H9 (cell line): ENCODE results near the gene HNRNPLL. TPM values are rescaled to one million over a fixed set of nuclear protein-coding genes. Genes with fewer than 3 reads are reported as not detected.

Source experiments
- DNase-seq: peaks from one replicate; pipeline ENCODE4 v3.0.0-alpha.2; 2017
- H2AFZ ChIP-seq: one replicate; pipeline ENCODE4 v1.6.1; 2013; ENCODE audit warnings: mild to moderate bottlenecking, low read length, control low read depth, moderate library complexity
- H2AK5ac ChIP-seq: 2 replicates; pipeline ENCODE4 v1.6.1; 2013; ENCODE audit warnings: low read length, control low read depth, mixed read lengths; ENCODE audit not compliant: insufficient read length
- H2BK120ac ChIP-seq: one replicate; pipeline ENCODE4 v1.6.1; 2013; ENCODE audit warnings: low read depth, mild to moderate bottlenecking, low read length, control low read depth, inconsistent platforms; ENCODE audit not compliant: poor library complexity, severe bottlenecking
- H2BK12ac ChIP-seq: 2 replicates; pipeline ENCODE4 v1.6.1; 2013; ENCODE audit warnings: low read length, control low read depth, mixed read lengths, low read depth; ENCODE audit not compliant: insufficient read length
- H2BK15ac ChIP-seq: 2 replicates; pipeline ENCODE4 v1.6.1; 2013; ENCODE audit warnings: low read depth, low read length, control low read depth
- H2BK20ac ChIP-seq: one replicate; pipeline ENCODE4 v1.6.1; 2013; ENCODE audit warnings: low read depth, mild to moderate bottlenecking, low read length, control low read depth, inconsistent platforms; ENCODE audit not compliant: poor library complexity, severe bottlenecking
- H2BK5ac ChIP-seq: 2 replicates; pipeline ENCODE4 v1.6.1; 2013; ENCODE audit warnings: low read length, control low read depth, mixed read lengths; ENCODE audit not compliant: insufficient read length
- H3K14ac ChIP-seq: 2 replicates; pipeline ENCODE4 v1.6.1; 2013; ENCODE audit warnings: low read length, control low read depth; ENCODE audit not compliant: insufficient read depth
- H3K18ac ChIP-seq: 2 replicates; pipeline ENCODE4 v1.6.1; 2013; ENCODE audit warnings: low read depth, mild to moderate bottlenecking, mixed read lengths, low read length, control low read depth; ENCODE audit not compliant: insufficient read length
- H3K23ac ChIP-seq: 2 replicates; pipeline ENCODE4 v1.6.1; 2013; ENCODE audit warnings: low read length, control low read depth, mixed read lengths, low read depth; ENCODE audit not compliant: insufficient read length
- H3K23me2 ChIP-seq: 2 replicates; pipeline ENCODE4 v1.6.1; 2013; ENCODE audit warnings: low read depth, mild to moderate bottlenecking, mixed read lengths, low read length, control low read depth; ENCODE audit not compliant: insufficient read length, poor library complexity, severe bottlenecking
- H3K27ac ChIP-seq: 2 replicates; pipeline ENCODE4 v1.5.1; 2013; ENCODE audit warnings: low read length, control low read depth, mixed read lengths, low read depth; ENCODE audit not compliant: insufficient read length
- H3K27me3 ChIP-seq: 2 replicates; pipeline ENCODE4 v1.6.1; 2013; ENCODE audit warnings: low read length, control low read depth, inconsistent platforms; ENCODE audit not compliant: insufficient read depth
- H3K4ac ChIP-seq: 2 replicates; pipeline ENCODE4 v1.6.1; 2013; ENCODE audit warnings: low read depth, mild to moderate bottlenecking, control low read depth, inconsistent platforms, low read length, moderate library complexity
- H3K4me1 ChIP-seq: 2 replicates; pipeline ENCODE4 v1.6.1; 2013; ENCODE audit warnings: low read length, control low read depth, inconsistent platforms; ENCODE audit not compliant: insufficient read depth
- H3K4me2 ChIP-seq: 2 replicates; pipeline ENCODE4 v1.6.1; 2013; ENCODE audit warnings: low read length, control low read depth, mixed read lengths; ENCODE audit not compliant: insufficient read length, insufficient read depth
- H3K56ac ChIP-seq: 2 replicates; pipeline ENCODE4 v1.6.1; 2013; ENCODE audit warnings: low read depth, mild to moderate bottlenecking, mixed read lengths, low read length, control low read depth; ENCODE audit not compliant: insufficient read length
- H3K79me1 ChIP-seq: 2 replicates; pipeline ENCODE4 v1.6.1; 2013; ENCODE audit warnings: low read depth, mild to moderate bottlenecking, moderate library complexity, low read length, control low read depth, inconsistent platforms; ENCODE audit not compliant: insufficient read depth, poor library complexity, severe bottlenecking
- H3K79me2 ChIP-seq: 2 replicates; pipeline ENCODE4 v1.6.1; 2013; ENCODE audit warnings: low read length, control low read depth, inconsistent platforms; ENCODE audit not compliant: insufficient read depth
- H3K9ac ChIP-seq: 2 replicates; pipeline ENCODE4 v1.6.1; 2013; ENCODE audit warnings: low read length, control low read depth, mixed read lengths; ENCODE audit not compliant: insufficient read length; ENCODE audit errors: extremely low read depth
- H3K9me3 ChIP-seq: one replicate; pipeline ENCODE4 v1.6.1; 2013; ENCODE audit warnings: low read depth, low read length, inconsistent platforms; ENCODE audit not compliant: control insufficient read depth
- H3T11ph ChIP-seq: one replicate; pipeline ENCODE4 v1.6.1; 2013; ENCODE audit warnings: mild to moderate bottlenecking, low read length, control low read depth, inconsistent platforms
- H4K20me1 ChIP-seq: one replicate; pipeline ENCODE4 v1.6.1; 2013; ENCODE audit not compliant: control insufficient read depth, insufficient read length, insufficient read depth
- H4K5ac ChIP-seq: 2 replicates; pipeline ENCODE4 v1.6.1; 2013; ENCODE audit warnings: low read depth, mild to moderate bottlenecking, mixed read lengths, low read length, control low read depth; ENCODE audit not compliant: insufficient read length
- H4K8ac ChIP-seq: replicated peaks from 2 replicates; pipeline ENCODE4 v1.6.1; 2013; ENCODE audit warnings: low read length, control low read depth, mixed read lengths, low read depth; ENCODE audit not compliant: insufficient read length
- H4K91ac ChIP-seq: 2 replicates; pipeline ENCODE4 v1.6.1; 2013; ENCODE audit warnings: low read depth, mild to moderate bottlenecking, moderate library complexity, mixed read lengths, low read length, control low read depth; ENCODE audit not compliant: insufficient read length
- H3K27ac Mint-ChIP-seq, 3 experiments: 2 replicates in 2 of 3; 3 replicates in 1 of 3; pipeline ENCODE4 v1.8.0; 2020 to 2021; ENCODE audit warnings: mixed read lengths in 3 of 3, mild to moderate bottlenecking in 1 of 3, moderate library complexity in 1 of 3
- H3K27me3 Mint-ChIP-seq: 2 replicates; pipeline ENCODE4 v1.8.0; 2021; ENCODE audit warnings: low read depth, mild to moderate bottlenecking, moderate library complexity, mixed read lengths
- H3K36me3 Mint-ChIP-seq, 3 experiments: 2 replicates in 2 of 3; 3 replicates in 1 of 3; pipeline ENCODE4 v1.8.0; 2020 to 2021; ENCODE audit warnings: low read depth in 3 of 3, mixed read lengths in 3 of 3; ENCODE audit not compliant: insufficient read depth in 1 of 3
- H3K4me1 Mint-ChIP-seq, 2 experiments: 2 replicates each; pipeline ENCODE4 v1.8.0; 2020; ENCODE audit warnings: mixed read lengths in 2 of 2
- H3K4me3 Mint-ChIP-seq, 2 experiments: 2 replicates in 1 of 2; 3 replicates in 1 of 2; pipeline ENCODE4 v1.8.0; 2020 to 2021; ENCODE audit warnings: mild to moderate bottlenecking in 2 of 2, mixed read lengths in 2 of 2, moderate library complexity in 1 of 2
- H3K9me3 Mint-ChIP-seq, 2 experiments: 2 replicates in 1 of 2; 3 replicates in 1 of 2; pipeline ENCODE4 v1.8.0; 2020; ENCODE audit warnings: mild to moderate bottlenecking in 2 of 2, mixed read lengths in 2 of 2, moderate library complexity in 1 of 2
- WGBS: extraction: QIAGEN DNeasy Blood & Tissue Kit; methylation state at CpG from one replicate; pipeline ENCODE4 v1.1.7; 2013; ENCODE audit warnings: missing lambda C conversion rate, low lambda C conversion rate, mixed read lengths; ENCODE audit not compliant: insufficient read length; ENCODE audit errors: extremely low coverage; 5-methylcytosine and 5-hydroxymethylcytosine counted together
- total RNA-seq: library from RNA; stranded (reverse); gene quantifications from 2 replicates; pipeline ENCODE4 v1.2.1, GENCODE V29; 2021
- TF ChIP-seq, protein P1 (sequence below): fragments of 200-600 bp; sonication (generic); conservative IDR thresholded peaks from 3 replicates; pipeline ENCODE4 v1.8.0; 2021; ENCODE audit warnings: antibody characterized with exemption, mild to moderate bottlenecking

The HNRNPLL gene
- total RNA-seq, 1 experiment from 2014 or later = 52.3 TPM

DNA sequence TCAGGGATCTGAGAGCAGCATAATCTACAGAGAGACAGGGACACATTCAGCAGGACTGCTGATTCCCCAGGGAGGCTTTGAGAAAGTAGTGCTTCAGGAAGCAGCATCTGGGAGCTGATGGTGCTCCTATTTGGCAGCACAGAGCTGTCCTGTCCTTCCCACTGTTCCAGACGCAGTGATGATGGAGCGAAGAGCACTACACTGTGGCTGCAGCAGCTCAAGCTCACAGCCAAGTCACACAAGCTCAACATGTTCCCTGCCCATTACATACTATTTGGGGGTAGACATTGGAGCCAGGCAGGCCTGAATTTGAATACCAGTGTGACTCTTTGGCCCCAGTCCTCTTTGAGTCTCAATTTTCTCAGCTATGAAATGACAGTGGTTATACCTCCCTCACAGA is 48.0 kb upstream of the HNRNPLL start:
- Mint-ChIP-seq H3K27me3 (no peaks in the 10 kb centered on the region; the same call in 1 of the 2 replicates), H3K27ac (no peak overlapping the region), H3K36me3 (0 out of 7 replicates have a peak, but pooled peaks cover 0 to 1% (median 0%) of the 10 kb centered on the region in 3 experiments), H3K4me3 (no peak overlapping the region), H3K4me1 (no peaks in the 10 kb centered on the region), H3K9me3 (no peaks in the 10 kb centered on the region)
- H3K4ac ChIP-seq = no peak overlapping the region
- H4K91ac ChIP-seq = no peak overlapping the region
- no peak for DNase-seq
- no peaks in the 10 kb centered on the region for H3K9me3 ChIP-seq
- no CpG with 5 or more reads among the region's 2 CpGs for whole genome bisulfite sequencing
- no peak overlapping the region for H3K56ac ChIP-seq
- no peak overlapping the region for H2BK20ac ChIP-seq
- H2BK15ac ChIP-seq = no peak overlapping the region
- no peak overlapping the region for H3K9ac ChIP-seq
- H3T11ph ChIP-seq = no peak overlapping the region
- no peak overlapping the region for H3K18ac ChIP-seq
- no peak overlapping the region for H4K5ac ChIP-seq
- no peak overlapping the region for H2AK5ac ChIP-seq
- H2BK5ac ChIP-seq = no peak overlapping the region
- H3K27me3 ChIP-seq = no peaks in the 10 kb centered on the region
- no peaks in the 10 kb centered on the region for H4K20me1 ChIP-seq
- H3K79me1 ChIP-seq = no peaks in the 10 kb centered on the region
- H3K23me2 ChIP-seq = no peaks in the 10 kb centered on the region
- H2BK120ac ChIP-seq = no peak overlapping the region
- no peak overlapping the region for H3K27ac ChIP-seq
- H3K79me2 ChIP-seq = no peaks in the 10 kb centered on the region
- H3K23ac ChIP-seq = no peak overlapping the region
- no peak overlapping the region for H2BK12ac ChIP-seq
- no peak overlapping the region for H4K8ac ChIP-seq
- H2AFZ ChIP-seq = no peak overlapping the region
- H3K4me2 ChIP-seq = no peak overlapping the region
- TF ChIP-seq, protein P1, sequence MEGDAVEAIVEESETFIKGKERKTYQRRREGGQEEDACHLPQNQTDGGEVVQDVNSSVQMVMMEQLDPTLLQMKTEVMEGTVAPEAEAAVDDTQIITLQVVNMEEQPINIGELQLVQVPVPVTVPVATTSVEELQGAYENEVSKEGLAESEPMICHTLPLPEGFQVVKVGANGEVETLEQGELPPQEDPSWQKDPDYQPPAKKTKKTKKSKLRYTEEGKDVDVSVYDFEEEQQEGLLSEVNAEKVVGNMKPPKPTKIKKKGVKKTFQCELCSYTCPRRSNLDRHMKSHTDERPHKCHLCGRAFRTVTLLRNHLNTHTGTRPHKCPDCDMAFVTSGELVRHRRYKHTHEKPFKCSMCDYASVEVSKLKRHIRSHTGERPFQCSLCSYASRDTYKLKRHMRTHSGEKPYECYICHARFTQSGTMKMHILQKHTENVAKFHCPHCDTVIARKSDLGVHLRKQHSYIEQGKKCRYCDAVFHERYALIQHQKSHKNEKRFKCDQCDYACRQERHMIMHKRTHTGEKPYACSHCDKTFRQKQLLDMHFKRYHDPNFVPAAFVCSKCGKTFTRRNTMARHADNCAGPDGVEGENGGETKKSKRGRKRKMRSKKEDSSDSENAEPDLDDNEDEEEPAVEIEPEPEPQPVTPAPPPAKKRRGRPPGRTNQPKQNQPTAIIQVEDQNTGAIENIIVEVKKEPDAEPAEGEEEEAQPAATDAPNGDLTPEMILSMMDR = no peak
- no peaks in the 10 kb centered on the region for H3K4me1 ChIP-seq
- H3K14ac ChIP-seq = no peak overlapping the region
